HUDEP-2 (cell line): ENCODE results near the gene MRPS27.
A peak's percentile ranks its signal among the peaks of the same experiment; 100 is the strongest.

Experiments
- DNase-seq, 76 experiments: peaks; one replicate each; lab custom pipeline; 2025; ENCODE audit not compliant: unreplicated experiment in 76 of 76; lab: John Stamatoyannopoulos, UW

Gene MRPS27

DNA sequence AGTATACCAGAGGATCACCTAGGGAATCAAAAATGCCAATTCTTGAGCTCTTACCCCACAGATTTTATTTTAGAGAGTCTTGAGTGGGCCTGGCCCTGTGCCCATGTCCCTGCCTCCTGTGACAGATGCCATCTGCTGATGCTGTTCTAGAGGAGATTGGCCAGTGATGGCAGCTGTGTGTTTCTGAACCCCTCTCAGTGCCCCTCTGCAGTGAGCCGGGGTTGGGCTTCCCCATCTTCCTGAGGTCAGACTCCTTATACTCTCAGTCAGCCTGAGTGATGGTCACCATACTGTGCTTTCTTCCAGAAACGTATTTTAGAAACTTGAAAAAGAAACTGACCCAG is 6.2 kb upstream of the MRPS27 start:
- DNase-seq: no peak

DNA sequence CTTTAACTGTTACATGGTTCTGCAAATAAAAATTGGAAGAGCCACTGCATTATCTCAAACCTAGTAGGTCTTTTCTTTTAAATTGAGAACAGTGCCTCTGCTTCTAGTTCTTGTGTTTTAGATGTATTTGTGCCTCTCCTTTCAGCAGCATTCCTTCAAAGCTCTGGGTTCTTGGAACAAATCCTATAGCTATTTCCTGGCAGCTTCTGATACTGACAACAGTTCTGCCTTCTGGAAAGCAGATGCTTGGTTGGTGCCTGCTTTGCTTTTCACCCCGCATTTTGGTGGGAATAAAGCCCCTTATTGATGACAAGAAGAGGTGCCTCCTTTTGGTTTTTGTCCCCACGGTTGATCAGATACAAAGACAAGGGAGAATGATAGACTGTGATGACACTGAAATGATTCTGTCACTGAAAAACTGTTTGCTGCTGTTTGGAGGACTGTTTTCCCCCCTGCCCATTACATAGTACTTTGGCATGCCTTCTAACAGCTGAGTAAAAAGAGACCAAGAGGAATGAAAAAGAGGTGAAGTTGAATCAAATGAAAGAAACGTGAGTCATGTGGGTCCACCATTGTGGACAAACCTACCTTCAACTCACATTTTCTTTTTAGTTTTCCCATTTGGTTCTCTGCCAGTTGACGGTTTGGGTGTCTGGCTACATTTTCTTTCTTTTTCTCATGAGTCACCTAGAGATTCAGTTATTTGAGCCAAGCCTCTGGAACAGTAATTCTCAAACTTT is 5.7 kb upstream of the MRPS27 start:
- no peak for DNase-seq

DNA sequence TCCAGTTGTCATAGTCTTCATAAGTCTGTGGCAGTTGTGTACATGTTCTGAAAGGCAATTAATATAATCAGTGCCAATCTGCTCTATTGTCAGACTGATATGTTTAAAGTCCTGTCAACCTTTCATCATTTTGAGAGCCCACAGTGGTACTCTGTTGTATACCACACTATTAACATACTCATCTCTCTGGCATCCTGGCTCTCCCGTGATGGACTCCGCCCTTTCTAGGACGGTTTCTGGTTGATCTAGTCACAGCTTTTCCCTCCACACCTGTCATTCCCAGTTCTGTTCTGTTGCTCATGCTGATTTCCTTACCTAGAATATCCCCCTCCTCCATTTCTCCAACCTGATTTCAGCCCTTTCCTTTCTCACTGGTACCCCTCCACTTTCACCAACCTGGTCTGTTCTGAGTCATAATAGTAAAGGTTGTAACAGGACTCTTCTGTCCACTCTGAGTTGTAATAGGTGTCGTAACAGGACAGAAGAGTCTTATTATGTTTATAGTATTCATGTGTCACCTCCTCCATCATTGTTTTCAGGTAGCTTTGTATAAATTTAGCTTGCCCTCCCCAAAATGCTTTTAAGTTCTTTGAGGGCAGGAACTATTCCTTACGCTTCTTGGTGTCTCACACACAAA is 4.3 kb upstream of the MRPS27 start:
- no peak for DNase-seq

DNA sequence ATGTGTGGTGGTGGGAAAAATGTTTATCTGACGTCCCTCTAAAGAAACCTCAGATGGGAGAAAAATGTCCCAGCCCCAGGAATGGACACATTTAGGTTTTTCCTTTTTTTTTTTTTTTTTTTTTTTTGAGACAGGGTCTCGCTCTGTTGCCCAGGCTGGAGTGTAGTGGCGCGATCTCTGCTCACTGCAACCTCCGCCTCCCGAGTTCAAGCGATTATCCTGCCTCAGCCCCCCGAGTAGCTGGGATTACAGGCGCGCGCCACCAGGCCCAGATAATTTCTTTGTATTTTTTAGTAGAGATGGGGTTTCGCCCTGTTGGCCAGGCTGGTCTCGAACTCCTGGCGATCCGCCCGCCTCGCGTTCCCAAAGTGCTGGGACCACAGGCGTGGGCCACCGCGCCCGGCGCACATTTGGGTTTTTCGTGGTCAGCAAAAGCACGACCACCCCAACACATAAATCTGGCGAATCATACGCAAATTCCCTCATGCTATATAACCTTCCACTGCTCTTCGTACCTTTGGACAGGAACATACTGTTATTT is 535 bp downstream of the MRPS27 start:
- DNase-seq: peak in 32 of 76 experiments; percentile 2 to 68 (median 30)

DNA sequence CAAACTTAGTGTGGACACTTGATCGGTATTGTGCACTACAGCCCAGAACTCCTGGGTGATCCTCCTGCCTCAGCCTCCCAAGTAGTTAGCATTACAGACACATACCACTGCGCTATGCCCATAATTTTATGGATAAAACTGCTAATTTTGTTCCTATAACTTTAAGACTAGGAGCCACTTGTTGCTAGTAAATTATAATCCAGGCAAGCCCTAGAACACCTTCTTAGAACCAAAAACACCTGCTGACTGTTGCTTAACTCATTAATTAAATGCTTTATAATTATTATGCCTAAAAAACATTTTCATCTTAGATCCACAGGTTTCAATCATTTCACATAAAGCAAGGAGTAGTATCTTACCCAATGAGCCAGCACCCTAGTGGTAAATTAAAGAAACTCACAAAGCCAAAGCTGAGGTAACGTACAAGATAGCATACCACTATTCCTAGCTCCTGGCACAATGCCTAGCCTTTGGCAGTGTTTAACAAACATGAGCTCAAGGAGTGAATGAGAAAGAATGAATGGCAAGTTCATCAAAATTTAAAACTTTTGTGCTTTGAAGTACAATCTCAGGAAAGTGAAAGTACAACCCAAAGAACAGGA is 5.4 kb downstream of the MRPS27 start:
- DNase-seq: peak in 71 of 76 experiments; percentile 3 to 81 (median 55)

DNA sequence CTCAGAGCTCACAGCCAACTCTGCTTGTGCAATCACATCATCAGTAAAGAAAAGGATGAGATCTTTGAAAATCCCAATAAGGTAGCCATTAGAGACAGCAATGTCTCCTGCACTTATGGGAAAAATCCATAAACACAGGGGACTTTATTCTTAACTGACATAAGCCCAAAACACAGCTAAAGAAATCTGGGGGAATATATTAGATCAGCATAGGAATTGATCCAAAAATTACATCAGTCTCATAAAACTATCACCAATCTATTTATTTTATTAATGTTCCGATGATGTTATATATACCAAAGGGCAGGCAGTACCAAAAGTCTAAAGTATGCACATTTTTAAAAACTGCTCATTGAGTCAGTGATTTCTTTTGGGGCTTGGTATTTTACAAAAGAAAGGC is 6.9 kb downstream of the MRPS27 start:
- no peak for DNase-seq

DNA sequence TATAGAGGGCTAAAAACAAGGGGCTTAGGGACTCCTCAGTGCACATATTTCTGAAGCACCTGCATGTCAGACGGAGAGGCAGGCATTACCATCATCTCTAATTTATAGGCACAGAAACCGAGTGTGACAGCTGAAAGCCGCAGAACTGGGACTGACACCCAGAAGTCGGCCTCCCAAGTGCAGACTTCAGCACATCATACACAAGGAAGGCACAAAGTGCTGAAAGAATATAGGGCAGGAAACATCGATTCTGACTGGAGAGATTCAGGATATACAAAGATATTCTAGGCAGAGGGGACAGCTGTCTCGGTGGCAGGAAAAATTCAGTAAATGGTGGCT is 11.2 kb downstream of the MRPS27 start:
- peak in 3 of 76 experiments; percentile 2 to 27 (median 16) for DNase-seq

DNA sequence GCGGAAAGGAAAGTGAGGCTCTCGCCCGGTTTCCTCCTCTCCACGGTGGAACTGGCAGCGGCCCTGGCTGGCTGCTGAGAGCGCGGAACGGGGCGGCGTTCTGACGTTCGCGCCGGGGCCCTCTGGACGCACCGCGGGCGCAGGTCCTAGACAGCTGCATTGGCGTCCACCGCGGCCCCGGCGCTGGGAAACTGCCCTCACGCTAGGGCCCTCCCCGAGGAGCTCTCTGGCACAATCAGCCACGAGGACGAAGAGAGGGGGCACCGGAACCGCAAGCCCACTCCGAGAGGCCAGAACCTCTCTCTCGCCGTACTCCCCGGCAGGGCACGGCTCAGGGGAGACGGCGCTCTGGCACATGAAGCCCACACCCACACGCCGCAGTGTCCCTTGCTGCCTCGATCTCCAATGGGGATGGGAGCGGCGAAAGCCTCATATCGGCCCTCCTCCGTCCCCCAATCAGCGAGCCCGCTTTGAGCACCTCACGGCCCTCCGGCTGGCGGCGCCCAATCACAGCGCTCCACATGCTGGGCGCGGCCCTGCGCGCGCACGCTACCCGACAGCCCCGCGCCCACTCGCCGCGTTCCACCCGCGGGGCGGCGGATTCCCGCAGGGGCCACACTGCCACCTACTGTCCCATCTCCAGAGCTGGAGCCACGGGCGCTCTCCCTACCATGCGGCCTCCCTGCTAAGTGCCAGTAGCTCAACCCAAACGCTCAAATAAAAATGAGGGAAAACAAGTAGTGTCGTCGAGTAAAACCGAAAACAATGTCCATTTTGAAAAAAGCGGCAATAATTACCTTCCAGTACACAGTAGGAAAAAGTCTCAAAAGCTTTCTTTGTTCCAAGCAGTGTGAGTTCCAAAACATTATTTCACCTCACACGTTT is 11.8 kb downstream of the MRPS27 start:
- peak in 75 of 76 experiments; percentile 48 to 97 (median 94) for DNase-seq

DNA sequence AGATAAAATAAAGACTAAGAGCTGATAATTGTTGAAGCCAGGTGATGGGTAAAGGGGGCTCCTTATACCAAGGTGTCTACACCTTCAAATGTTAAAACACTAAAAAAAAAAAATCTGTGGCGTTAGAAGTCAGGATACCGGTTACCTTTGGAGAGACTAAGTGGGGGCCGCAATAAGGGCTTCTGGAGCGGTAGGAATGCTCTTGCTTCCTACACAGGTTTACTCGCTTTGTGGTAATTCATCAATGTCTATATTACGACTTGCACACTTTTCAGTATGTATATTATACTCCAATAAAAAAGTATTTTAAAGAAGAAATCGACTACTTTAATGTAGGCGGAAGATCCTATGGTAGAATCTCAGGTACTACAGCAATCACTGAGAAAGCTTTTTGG is 12.5 kb downstream of the MRPS27 start:
- no peak for DNase-seq

DNA sequence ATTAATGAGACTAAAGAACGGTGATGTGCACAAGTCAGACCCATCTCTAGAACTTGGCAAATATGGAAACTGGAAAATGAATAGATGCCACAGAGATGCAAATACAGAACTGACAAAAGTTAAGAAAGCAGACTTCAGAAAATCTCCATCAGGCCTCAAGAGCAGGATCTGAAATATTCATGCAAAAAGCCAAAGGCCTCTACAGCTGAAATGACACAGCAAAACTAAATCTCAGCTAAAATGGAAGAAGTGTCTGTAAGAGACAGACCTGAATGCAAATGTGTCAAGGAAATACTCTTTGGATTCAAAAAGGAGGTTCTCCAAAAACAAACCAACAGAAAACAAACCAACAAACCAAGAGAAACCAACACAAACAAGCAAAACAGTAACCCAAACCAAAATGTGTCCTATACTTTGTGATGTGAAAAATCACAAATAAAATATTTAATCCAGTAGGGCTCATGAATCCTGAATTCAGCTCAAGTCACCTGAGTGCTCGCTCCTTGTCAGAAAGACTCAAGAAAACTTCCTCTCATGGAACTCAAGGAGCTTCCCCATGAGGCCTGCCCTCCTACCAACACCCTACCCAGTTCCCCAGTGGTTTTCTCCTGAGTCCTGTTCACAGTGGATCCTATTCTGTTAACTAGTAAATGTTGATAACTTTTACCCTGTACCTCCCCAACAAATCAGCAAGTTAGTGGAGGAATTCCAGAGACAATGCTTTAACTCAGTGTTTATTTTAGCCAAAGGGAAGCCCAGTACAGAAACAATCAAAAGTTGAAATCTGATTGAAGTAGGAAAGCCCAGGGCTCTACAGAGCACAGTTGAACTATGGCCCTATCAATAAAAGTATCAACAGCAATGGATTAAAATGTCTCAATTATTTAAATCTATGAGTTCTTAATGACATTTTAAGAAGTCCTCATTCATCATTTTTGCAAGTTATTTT is 14.6 kb downstream of the MRPS27 start:
- no peak for DNase-seq

DNA sequence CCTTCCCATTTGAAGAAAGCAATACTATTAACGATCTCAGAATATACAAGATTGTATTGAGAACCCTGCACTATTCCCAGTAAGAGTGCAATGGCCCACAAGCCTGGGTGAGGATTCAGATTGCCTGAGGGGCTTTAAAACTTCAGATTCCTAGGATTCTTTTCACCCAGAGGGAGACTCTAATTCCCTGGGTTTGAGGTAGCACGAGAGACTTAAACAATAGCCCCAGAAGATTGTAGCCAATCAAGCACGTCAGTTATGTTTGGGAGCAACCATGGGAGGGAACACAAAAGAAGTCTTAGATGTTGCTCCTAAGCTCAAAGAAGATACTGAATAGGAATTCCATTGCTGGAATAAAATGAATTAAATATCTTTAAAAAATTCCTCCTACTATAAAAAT is 17.9 kb downstream of the MRPS27 start:
- DNase-seq: no peak

DNA sequence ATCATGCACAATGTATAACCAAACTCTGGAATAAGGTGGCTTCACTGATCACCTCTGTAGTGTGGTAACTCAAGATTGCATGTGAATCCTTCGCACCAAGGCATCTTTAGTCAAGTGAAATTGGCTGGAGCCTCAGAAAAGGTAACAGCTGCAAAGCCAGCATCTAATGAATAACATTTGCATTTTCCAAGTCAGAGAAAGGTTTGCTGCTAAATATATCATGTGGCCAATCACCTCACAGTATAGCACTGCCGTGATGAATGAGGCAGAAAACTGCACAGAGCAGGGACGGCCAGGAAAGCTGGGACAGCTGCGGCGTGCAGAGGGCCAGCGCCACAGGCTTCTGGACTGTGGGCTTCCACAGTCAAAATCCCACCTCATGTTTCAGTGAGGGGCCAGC is 18.5 kb downstream of the MRPS27 start:
- DNase-seq: no peak

DNA sequence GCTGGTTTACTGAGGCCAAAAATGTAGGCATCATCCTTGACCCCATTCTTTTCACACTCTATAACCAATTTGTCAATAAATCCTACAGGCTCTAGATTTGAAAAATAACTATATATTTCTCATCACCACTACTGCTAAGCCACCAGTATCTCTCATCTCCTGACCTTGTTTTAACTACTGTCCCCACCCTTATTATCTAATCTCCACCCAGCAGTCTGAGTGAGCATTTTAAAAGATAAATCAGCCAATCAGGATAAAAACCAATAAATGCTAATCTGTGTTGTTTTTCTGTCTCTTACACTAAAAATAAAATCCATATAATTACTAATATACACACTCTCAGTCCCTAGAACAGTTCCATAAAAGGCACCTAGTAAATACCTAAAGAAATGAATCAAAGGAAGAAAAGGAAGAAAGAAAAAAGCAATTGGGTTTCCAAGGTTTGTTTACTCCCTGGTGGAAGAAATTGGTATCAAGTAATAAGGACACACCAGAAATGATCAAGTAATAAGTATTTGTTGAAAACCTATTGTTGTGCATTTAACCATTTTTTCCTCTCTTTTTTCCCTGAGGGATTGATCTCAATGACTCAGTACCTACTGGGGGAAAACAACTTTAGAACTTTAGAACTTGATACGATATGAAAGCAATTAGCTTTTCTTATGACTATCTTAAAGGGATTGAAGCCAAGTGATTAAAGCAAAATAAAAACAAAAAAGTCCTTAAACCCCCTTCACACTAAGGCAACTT is 19.3 kb downstream of the MRPS27 start:
- peak in 8 of 76 experiments; percentile 2 to 33 (median 13) for DNase-seq

DNA sequence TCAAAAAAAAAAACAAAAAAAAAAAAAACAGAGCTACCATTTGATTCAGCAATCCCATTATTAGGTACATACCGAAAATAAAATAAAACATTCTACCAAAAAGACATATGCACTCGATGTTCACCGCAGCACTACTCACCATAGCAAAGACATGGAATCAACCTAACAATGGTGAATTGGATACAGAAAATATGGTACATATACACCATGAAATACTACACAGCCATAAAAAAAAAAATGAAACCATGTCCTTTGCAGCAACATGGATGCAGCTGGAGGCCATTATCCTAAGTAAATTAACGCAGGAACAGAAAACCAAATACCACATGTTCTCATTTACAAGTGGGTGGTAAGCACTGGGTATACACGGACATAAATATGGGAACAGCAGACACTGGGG is 21.3 kb downstream of the MRPS27 start:
- no peak for DNase-seq

DNA sequence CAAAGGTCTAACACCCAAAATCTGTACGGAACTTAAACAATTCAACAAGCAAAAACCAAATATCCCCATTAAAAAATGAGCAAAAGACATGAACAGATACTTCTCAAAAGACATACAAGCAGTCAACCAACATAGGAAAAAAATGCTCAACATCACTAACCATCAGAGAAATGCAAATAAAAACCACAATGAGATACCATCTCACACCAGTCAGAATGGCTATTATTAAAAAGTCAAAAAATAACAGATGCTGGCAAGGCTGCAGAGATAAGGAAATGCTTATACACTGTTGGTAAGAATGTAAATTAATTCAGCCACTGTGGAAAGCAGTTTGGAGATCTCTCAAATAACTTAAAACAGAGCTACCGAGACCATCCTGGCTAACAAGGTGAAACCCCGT is 21.9 kb downstream of the MRPS27 start:
- peak in 3 of 76 experiments; percentile 16 to 43 (median 31) for DNase-seq

DNA sequence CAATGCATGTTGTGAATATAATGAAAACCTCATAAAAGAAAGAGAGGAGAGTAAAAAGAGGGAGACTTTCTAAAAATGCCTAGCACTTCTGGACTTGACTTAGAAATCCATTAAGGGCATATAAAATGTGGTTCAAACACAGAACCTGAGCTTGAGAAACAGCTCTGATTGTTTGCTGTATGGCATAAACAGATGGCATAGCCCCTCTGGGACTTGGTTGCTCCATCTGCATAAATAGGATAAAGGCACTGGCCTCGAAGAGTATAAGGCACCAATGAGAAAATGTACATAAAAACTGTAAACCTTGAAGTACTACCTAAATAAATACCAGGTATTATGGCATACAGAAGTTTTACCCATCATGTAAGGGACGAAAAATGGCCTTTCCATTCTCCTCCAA is 23.8 kb downstream of the MRPS27 start:
- no peak for DNase-seq

DNA sequence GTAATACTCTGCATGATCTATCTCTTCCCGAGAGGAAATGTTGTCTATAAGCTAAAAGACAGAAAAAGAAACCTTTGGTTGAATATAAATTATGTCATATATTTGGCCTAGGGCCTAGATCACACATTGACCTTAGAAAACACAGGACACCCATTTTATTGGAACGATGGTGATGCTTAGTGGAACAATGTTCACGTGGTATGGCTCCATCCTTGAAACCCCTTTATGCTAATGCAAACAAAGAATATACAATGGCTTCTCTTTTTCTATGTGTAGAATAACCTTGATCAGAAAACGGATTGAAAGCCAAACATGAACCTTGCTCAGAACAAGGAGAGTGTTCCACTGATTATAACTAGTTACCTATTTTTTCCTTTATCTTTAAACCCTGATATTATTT is 24.5 kb downstream of the MRPS27 start:
- DNase-seq: no peak

DNA sequence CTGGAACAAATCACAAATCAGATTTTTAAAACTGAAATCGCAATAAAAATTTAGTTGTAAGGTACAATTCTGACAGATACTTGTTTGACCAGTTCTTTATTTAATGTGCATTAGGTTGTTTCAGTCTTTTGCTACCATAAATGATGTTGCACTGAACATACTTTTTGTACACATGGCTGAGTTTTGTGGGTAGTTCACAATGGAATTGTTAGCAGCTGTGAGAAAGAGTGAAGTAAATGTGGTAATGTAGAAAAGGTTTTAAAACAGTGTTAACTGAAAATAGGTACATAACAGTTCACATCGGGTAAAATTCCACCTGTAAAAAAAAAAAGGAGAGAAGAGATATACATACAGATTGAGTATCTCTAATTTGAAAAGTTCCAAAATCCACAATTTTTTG is 25.6 kb downstream of the MRPS27 start:
- DNase-seq: no peak

DNA sequence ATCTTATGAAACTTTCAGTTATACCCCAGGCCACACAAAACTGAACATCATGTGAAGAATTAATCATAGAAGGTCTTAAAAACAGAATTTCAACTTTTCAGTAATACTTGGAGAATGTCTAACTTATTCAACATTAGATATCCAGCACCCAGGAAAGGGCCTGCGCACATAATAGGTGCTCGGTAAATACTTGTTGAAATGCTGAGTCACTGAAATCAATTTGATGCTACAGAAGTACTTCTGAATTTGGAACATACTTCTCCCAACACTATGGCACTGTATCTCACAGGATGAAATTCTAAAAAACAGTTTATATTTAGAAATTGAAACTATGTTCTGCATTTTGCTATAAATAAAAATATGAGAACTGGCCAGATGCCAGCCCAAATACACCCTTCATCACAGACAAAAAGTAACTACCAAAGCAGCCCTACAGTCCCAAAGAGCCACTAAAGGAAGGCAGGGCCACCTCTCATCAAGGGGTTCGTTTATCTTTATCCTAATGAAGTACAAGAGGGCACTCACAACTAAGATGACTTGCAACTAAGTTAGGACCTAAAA is 26.5 kb downstream of the MRPS27 start:
- DNase-seq: no peak
